B cell (primary cell): Measurements from ENCODE around the gene HMOX1. TPM values are rescaled to one million over a fixed set of nuclear protein-coding genes. Genes with fewer than 3 reads are reported as not detected.

ENCODE experiments used
- ATAC-seq: fragments of 200-7000 bp; cut with Tn5 transposase; one replicate; pipeline ENCODE4 v1.10.0; 2021; ENCODE audit warnings: low read depth, mild to moderate bottlenecking, moderate number of reproducible peaks, moderate library complexity
- CTCF ChIA-PET: fragments of 350-600 bp; sonication (Branson Sonifier 250); formaldehyde crosslinking; loops from one replicate; lab custom pipeline; 2021; ENCODE audit warnings: antibody characterized with exemption, inconsistent platforms; lab: Charles Lee
- POLR2A ChIA-PET: fragments of 350-600 bp; sonication (Branson Sonifier 250); formaldehyde crosslinking; loops from one replicate; lab custom pipeline; 2021; ENCODE audit warnings: antibody characterized with exemption; lab: Charles Lee
- DNase-seq: peaks from one replicate; pipeline ENCODE4 v3.0.0; 2013
- H2AFZ ChIP-seq: 2 replicates; pipeline ENCODE4 v1.6.1; 2012; ENCODE audit warnings: mild to moderate bottlenecking, low read depth, low read length; ENCODE audit not compliant: insufficient read depth, poor library complexity, severe bottlenecking
- H3K27ac ChIP-seq, 2 donors: 1 replicate in 1 of 2; 2 replicates in 1 of 2; pipeline ENCODE4 v1.5.1; 2012 to 2013; ENCODE audit warnings: low read length in 2 of 2, mild to moderate bottlenecking in 2 of 2, moderate library complexity in 1 of 2
- H3K27me3 ChIP-seq, 4 experiments: fragments of 200-600 bp in 1 of 4; sonication (generic) in 1 of 4; replicated peaks in 1 of 4; 1 replicate in 2 of 4; 2 replicates in 2 of 4; pipeline versions ENCODE4 v1.6.1 to v1.7.0; 2013 to 2016; ENCODE audit warnings: low read length in 3 of 4, mild to moderate bottlenecking in 2 of 4, mixed read lengths in 1 of 4, moderate library complexity in 1 of 4; ENCODE audit not compliant: insufficient read depth in 4 of 4, control insufficient read depth in 3 of 4; ENCODE audit errors: control extremely low read depth in 1 of 4
- H3K36me3 ChIP-seq, 2 experiments: replicated peaks in 1 of 2; 1 replicate in 1 of 2; 2 replicates in 1 of 2; pipeline versions ENCODE4 v1.6.1 to v1.7.1; 2013; ENCODE audit warnings: low read length in 1 of 2; ENCODE audit not compliant: insufficient read depth in 2 of 2, control insufficient read depth in 1 of 2; ENCODE audit errors: control extremely low read depth in 1 of 2, extremely low read depth in 1 of 2
- H3K4me1 ChIP-seq, 2 donors: fragments of 200-600 bp in 1 of 2; sonication (generic) in 1 of 2; 1 replicate in 1 of 2; 2 replicates in 1 of 2; pipeline versions ENCODE4 v1.5.1 to v1.6.1; 2013 to 2017; ENCODE audit warnings: low read length in 2 of 2; ENCODE audit not compliant: control insufficient read depth in 2 of 2, insufficient read depth in 2 of 2
- H3K4me2 ChIP-seq: replicated peaks from 2 replicates; pipeline ENCODE3; 2012; ENCODE audit warnings: mild to moderate bottlenecking, low read depth, low read length; ENCODE audit not compliant: poor library complexity, severe bottlenecking
- H3K4me3 ChIP-seq, 5 experiments: fragments of 200-600 bp in 1 of 5; sonication (generic) in 1 of 5; 1 replicate in 3 of 5; 2 replicates in 2 of 5; pipeline versions ENCODE4 v1.5.1 to v1.7.0; 2011 to 2016; ENCODE audit warnings: low read length in 4 of 5, mild to moderate bottlenecking in 4 of 5, low read depth in 2 of 5, control low read depth in 1 of 5, moderate library complexity in 1 of 5; ENCODE audit not compliant: insufficient read depth in 1 of 5; ENCODE audit errors: control extremely low read depth in 1 of 5, extremely low read depth in 1 of 5
- H3K79me2 ChIP-seq: fragments of 200-600 bp; sonication (generic); one replicate; pipeline ENCODE4 v1.6.0; 2016; ENCODE audit warnings: low read length; ENCODE audit not compliant: control insufficient read depth, insufficient read depth
- H3K9ac ChIP-seq: fragments of 200-600 bp; sonication (generic); 2 replicates; pipeline ENCODE4 v1.6.1; 2017; ENCODE audit warnings: mild to moderate bottlenecking, low read length, moderate library complexity
- H3K9me3 ChIP-seq, 3 donors: one replicate each; pipeline versions ENCODE4 v1.6.1 to v1.7.1; 2013; ENCODE audit warnings: low read length in 2 of 3; ENCODE audit not compliant: control insufficient read depth in 2 of 3, insufficient read depth in 1 of 3; ENCODE audit errors: control extremely low read depth in 1 of 3
- H4K20me1 ChIP-seq: 2 replicates; pipeline ENCODE4 v1.6.0; 2012; ENCODE audit warnings: mild to moderate bottlenecking, low read length; ENCODE audit not compliant: insufficient read depth, control insufficient read depth, poor library complexity, severe bottlenecking
- H3K27ac Mint-ChIP-seq: one replicate; pipeline ENCODE4 v1.8.0; 2021; ENCODE audit warnings: mixed read lengths
- H3K27me3 Mint-ChIP-seq: one replicate; pipeline ENCODE4 v1.8.0; 2021; ENCODE audit warnings: mixed read lengths
- H3K4me1 Mint-ChIP-seq: one replicate; pipeline ENCODE4 v1.8.0; 2021; ENCODE audit warnings: mixed read lengths
- H3K4me3 Mint-ChIP-seq: one replicate; pipeline ENCODE4 v1.8.0; 2021; ENCODE audit warnings: mixed read lengths
- H3K9me3 Mint-ChIP-seq: one replicate; pipeline ENCODE4 v1.8.0; 2022; ENCODE audit warnings: mixed read lengths; ENCODE audit not compliant: insufficient read depth
- CTCF ChIP-seq: fragments of 200-600 bp; IDR thresholded peaks from one replicate; pipeline ENCODE4 v1.8.0; 2022; ENCODE audit warnings: antibody characterized with exemption, mild to moderate bottlenecking
- EZH2 ChIP-seq: IDR thresholded peaks from 2 replicates; pipeline ENCODE4 v1.6.1; 2012; ENCODE audit warnings: borderline replicate concordance, low read depth, mild to moderate bottlenecking, moderate library complexity, low read length; ENCODE audit not compliant: insufficient read depth, poor library complexity, severe bottlenecking
- WGBS: methylation state at CpG from one replicate; pipeline ENCODE4 v1.1.5; 2013; ENCODE audit warnings: missing lambda C conversion rate; ENCODE audit not compliant: insufficient coverage; 5-methylcytosine and 5-hydroxymethylcytosine counted together
- intact Hi-C: fragments of 100-400 bp; cut with micrococcal nuclease; formaldehyde crosslinking; loops from one replicate; pipeline ENCODE4 v1.10.0; 2022
- polyA plus RNA-seq: library from polyadenylated mRNA; depleted of rRNA; stranded (reverse); fragments of >200 nt; gene quantifications from 2 replicates; pipeline ENCODE4 v1.2.3, GENCODE V29; 2012
- total RNA-seq, 2 donors: library from RNA; stranded (reverse); fragments of 120-200 nt in 1 of 2; gene quantifications; 1 replicate in 1 of 2; 2 replicates in 1 of 2; pipeline versions ENCODE4 v1.2.3 to v1.2.4, GENCODE V29; 2013 to 2022

HMOX1 gene
- total and polyA plus RNA-seq, 2 donors (not counting 1 experiment from before 2014, with no cell fraction given): 9.4 to 21.9 TPM

- Mint-ChIP-seq H3K4me1 (peaks cover 17% of the 10 kb centered on the region), H3K4me3 (no peak overlapping the region), H3K27me3 (no peaks in the 10 kb centered on the region), H3K9me3 (no peaks in the 10 kb centered on the region), H3K27ac (peak overlapping the region; percentile 69)
- H3K27ac ChIP-seq: no peak overlapping the region
- peak; percentile 31 for ATAC-seq
- whole genome bisulfite sequencing: 9% methylated on average over 8 of the region's 9 CpGs
- POLR2A ChIA-PET: no interaction called here
- no peaks in the 10 kb centered on the region for H3K9me3 ChIP-seq
- H3K4me2 ChIP-seq: peak overlapping the region; percentile 15
- peaks cover 0 to 51% of the 10 kb centered on the region in 2 experiments for H3K36me3 ChIP-seq
- H4K20me1 ChIP-seq: no peaks in the 10 kb centered on the region
- no peak for DNase-seq
- peaks cover 10 to 27% of the 10 kb centered on the region in 2 donors for H3K4me1 ChIP-seq
- no peak overlapping the region for H3K4me3 ChIP-seq
- no peak overlapping the region for H3K9ac ChIP-seq
- no peaks in the 10 kb centered on the region for H3K79me2 ChIP-seq
- TF ChIP-seq CTCF (no peak), EZH2 (no peak)
- intact Hi-C loops: no loop called here
- CTCF ChIA-PET: no interaction called here
- H3K27me3 ChIP-seq: no peaks in the 10 kb centered on the region
- no peak overlapping the region for H2AFZ ChIP-seq
Measured at GRCh38 chr22:35334004-35334403, 46.9 kb upstream of the HMOX1 start.

DNA sequence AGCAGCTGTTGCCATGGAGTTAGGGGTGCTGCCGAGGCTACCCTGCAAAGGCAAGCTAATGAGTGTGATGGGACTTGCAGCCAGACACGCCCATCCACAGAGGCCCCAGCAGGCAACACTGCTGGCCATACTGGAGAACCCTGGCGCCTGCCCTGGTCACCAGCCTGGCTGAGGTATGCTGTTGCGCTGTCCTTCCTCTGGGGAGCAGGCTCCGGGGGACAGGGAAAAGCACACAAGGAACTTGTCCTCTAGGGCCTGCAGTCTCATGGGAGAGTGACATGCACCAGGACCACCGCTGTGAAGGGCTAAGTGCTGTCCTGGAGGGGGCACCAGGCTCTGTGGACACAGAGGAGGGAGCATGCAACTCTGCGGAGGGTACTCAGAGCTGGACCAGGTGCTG lies 45.4 kb upstream of the HMOX1 start:
- DNase-seq (no peak), ATAC-seq (no peak)
- ChIA-PET POLR2A (interaction anchor here (1.1 kb wide), 1 partner anchor 14 kb away, joined by 7 read pairs; no protein-coding TSS in a partner anchor), CTCF (interaction anchor here (1.0 to 1.6 kb wide), 2 partner anchors 14 to 248 kb away, joined by 3 to 4 read pairs; no protein-coding TSS in a partner anchor)
- no peaks in the 10 kb centered on the region for H3K79me2 ChIP-seq
- no peak overlapping the region for H2AFZ ChIP-seq
- Mint-ChIP-seq H3K27me3 (no peaks in the 10 kb centered on the region), H3K27ac (no peak overlapping the region), H3K4me3 (no peak overlapping the region), H3K9me3 (no peaks in the 10 kb centered on the region), H3K4me1 (peaks cover 9% of the 10 kb centered on the region)
- H3K9ac ChIP-seq: no peak overlapping the region
- H3K27ac ChIP-seq: no peak overlapping the region
- intact Hi-C loops: no loop called here
- no peaks in the 10 kb centered on the region for H3K9me3 ChIP-seq
- no peak for TF ChIP-seq CTCF
- no peak for TF ChIP-seq EZH2
- no peak overlapping the region for H3K4me2 ChIP-seq
- H4K20me1 ChIP-seq: no peaks in the 10 kb centered on the region
- peaks cover 0 to 53% of the 10 kb centered on the region in 2 experiments for H3K36me3 ChIP-seq
- WGBS: 95% methylated on average over 7 of the region's 7 CpGs
- peaks cover under 1 to 15% of the 10 kb centered on the region in 2 donors for H3K4me1 ChIP-seq
- no peak overlapping the region for H3K4me3 ChIP-seq
- no peaks in the 10 kb centered on the region for H3K27me3 ChIP-seq
